GM12891 (cell line): ENCODE results near the gene AJAP1.

Experiments
- DNase-seq: peaks from one replicate; pipeline ENCODE4 v3.0.0; 2011; ENCODE audit warnings: low spot score; ENCODE audit not compliant: insufficient read length
- FAIRE-seq: peaks from 2 replicates; lab custom pipeline; 2011; peaks lifted over from hg19 to GRCh38; lab: Jason Lieb, UNC
- PAX5 ChIP-seq: IDR thresholded peaks from 2 replicates; pipeline ENCODE4 v1.6.1; 2011; ENCODE audit warnings: low read length, moderate library complexity, mild to moderate bottlenecking; ENCODE audit not compliant: insufficient read depth, severe bottlenecking
- POLR2A ChIP-seq: IDR thresholded peaks from 2 replicates; pipeline ENCODE4 v1.6.1; 2011; ENCODE audit warnings: low read depth, low read length, control low read depth
- POLR2AphosphoS5 ChIP-seq: IDR thresholded peaks from 2 replicates; pipeline ENCODE4 v1.6.1; 2011; ENCODE audit warnings: low read depth, low read length, control low read depth
- POU2F2 ChIP-seq: IDR thresholded peaks from 2 replicates; pipeline ENCODE4 v1.6.1; 2011; ENCODE audit warnings: low read depth, mild to moderate bottlenecking, control low read depth, low read length, moderate library complexity
- SPI1 ChIP-seq: IDR thresholded peaks from 2 replicates; pipeline ENCODE4 v1.6.1; 2011; ENCODE audit warnings: low read depth, low read length, control low read depth
- TAF1 ChIP-seq: IDR thresholded peaks from 2 replicates; pipeline ENCODE4 v1.6.1; 2011; ENCODE audit warnings: low read depth, low read length, control low read depth

AJAP1 gene

GRCh38 chr1:4699376-4700301 lies 45.2 kb downstream of the AJAP1 start:
- FAIRE-seq (no peak), DNase-seq (no peak)
- TF ChIP-seq TAF1 (no peak), PAX5 (no peak), SPI1 (no peak)

- no peak for FAIRE-seq
Measured at GRCh38 chr1:4700801-4701200, 46.4 kb downstream of the AJAP1 start.

GRCh38 chr1:4701276-4701675 lies 46.9 kb downstream of the AJAP1 start:
- FAIRE-seq = no peak
- TF ChIP-seq POLR2A (no peak), POLR2AphosphoS5 (no peak), TAF1 (no peak), PAX5 (no peak), SPI1 (no peak)
- DNase-seq = no peak

More at GRCh38 chr1:4700801-4701200, 46.4 kb downstream of the AJAP1 start:
- no peak for TF ChIP-seq POU2F2
- no peak for TF ChIP-seq SPI1
- no peak for TF ChIP-seq POLR2A
- no peak for TF ChIP-seq PAX5
- no peak for TF ChIP-seq TAF1
- no peak for TF ChIP-seq POLR2AphosphoS5
- no peak for DNase-seq

DNA sequence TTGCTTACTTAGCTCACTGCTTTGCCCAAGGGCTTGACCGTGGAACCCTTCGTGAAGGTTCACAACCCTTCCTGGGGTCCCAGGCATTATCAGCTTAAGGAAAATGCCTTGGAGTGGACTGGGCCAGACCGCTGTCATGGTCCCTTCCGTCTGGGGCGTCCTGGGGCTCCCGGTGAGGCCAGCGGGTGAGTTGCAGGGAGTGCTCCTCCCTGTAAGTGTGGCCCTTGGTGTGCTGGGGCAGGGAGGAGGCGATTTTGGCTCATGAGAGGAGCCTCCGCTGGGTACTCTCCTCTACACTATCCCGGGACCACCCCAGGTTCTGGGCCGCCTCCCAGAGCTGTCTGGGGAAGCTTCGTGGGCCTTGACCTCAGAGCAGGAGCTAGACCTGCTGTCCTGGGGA lies 48.1 kb downstream of the AJAP1 start:
- no peak for TF ChIP-seq PAX5
- no peak for FAIRE-seq
- no peak for DNase-seq

- FAIRE-seq = no peak
- no peak for DNase-seq
Measured at GRCh38 chr1:4702932-4703331, 48.5 kb downstream of the AJAP1 start.

DNA sequence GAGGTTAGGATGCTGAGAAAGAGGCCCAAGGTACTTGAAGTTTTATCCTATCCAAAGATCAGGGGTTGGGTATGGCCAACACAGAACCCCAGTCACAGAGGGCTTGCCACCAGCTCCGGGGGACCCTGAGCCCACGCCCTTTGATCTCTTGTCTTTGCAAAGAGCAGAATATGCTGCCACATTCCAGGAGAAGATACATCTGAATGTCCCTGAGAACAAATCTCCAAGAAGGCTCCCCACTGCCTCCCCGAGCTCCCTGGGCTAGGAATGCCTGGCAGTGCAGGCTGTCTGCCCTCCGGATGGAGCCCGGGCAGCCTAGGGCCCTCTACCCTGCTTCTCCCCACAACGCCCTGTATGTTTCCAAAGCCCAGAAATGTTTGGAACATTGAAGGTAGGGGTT lies 49.2 kb downstream of the AJAP1 start:
- DNase-seq (no peak), FAIRE-seq (no peak)
- no peak for TF ChIP-seq SPI1
- no peak for TF ChIP-seq POU2F2
- TF ChIP-seq TAF1 = no peak
- TF ChIP-seq POLR2A = no peak
- TF ChIP-seq PAX5 = no peak

More at GRCh38 chr1:4702932-4703331, 48.5 kb downstream of the AJAP1 start:
- no peak for TF ChIP-seq POLR2A
- TF ChIP-seq TAF1 = no peak
- no peak for TF ChIP-seq POLR2AphosphoS5
- TF ChIP-seq PAX5 = no peak
- no peak for TF ChIP-seq SPI1
- TF ChIP-seq POU2F2 = no peak

GRCh38 chr1:4708840-4709507 lies 54.6 kb downstream of the AJAP1 start:
- DNase-seq (no peak), FAIRE-seq (no peak)
- no peak for TF ChIP-seq POLR2A
- TF ChIP-seq PAX5 = no peak
- TF ChIP-seq POU2F2 = no peak
- no peak for TF ChIP-seq TAF1
- no peak for TF ChIP-seq POLR2AphosphoS5
- no peak for TF ChIP-seq SPI1

DNA sequence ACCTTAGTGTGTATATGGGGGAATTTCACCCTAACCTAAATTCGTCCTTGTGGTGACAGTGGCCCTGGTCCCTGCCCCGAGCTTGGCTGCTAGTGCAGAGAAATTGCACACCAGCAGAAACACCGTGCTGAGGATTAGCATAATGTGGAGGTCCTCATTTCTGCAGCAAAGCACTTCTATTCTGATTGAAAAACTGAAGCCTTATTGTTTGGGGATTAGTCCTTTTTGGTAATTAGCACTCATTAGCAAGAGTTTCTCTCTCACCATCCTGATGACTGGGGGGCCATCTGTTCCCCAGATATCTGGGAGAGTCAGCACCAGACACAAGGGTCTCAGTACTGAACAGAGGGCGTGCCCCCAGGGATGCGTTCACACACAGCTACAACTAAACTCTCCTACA lies 55.2 kb downstream of the AJAP1 start:
- no peak for TF ChIP-seq POLR2A
- DNase-seq (no peak), FAIRE-seq (no peak)

DNA sequence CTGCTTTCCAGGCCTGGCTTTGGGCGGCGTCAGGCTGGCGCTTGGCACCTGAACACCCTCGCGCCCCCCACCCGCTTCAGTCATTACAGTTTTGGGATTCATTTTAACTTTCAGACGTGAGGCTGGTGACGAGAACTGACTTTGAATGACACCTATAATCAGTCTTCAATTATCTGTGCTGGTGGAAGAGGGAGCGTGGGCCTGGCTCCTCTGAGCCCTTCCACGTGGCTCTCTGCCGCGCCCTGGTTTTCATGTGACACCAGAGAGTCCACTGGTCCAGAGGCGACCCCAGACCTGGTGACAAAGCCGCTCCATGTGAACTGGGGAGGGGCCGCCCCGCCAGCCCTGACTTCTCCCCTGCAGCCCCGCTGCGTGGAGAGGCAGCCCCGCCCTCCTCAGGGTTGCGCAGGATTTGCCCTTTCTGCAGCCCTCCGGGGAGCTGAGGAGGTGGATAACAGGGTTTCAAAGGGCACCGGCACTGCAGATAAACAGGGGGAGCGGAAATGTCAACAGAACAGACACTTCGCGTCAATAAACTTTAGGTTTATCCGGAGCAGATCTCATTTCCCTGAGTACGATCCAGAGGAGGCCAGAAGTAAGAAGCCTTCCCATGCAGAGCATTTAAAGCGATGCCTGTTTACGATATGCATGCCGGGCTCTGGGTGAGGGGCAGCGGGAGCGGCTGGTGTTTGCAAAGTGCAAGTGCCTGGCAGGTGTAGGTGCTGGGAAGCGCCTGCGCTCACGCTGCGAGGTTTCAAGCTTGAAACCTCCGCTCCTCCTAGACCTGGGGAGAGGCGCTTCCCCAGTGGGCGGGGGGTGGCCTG lies 56.4 kb downstream of the AJAP1 start:
- no peak for TF ChIP-seq POU2F2
- TF ChIP-seq POLR2AphosphoS5 = no peak
- DNase-seq = no peak
- FAIRE-seq = no peak

- no peak for DNase-seq
- TF ChIP-seq SPI1 (no peak), POLR2AphosphoS5 (no peak), POLR2A (no peak), TAF1 (no peak), POU2F2 (no peak), PAX5 (no peak)
- FAIRE-seq = no peak
Measured at GRCh38 chr1:4711416-4712275, 57.2 kb downstream of the AJAP1 start.
